Middle frontal gyrus (tissue), 1 donor: Measurements from ENCODE around the gene MOV10L1.

Source experiments
- DNase-seq: peaks from one replicate; pipeline ENCODE4 v3.0.0-alpha.2; 2015; ENCODE audit warnings: low spot score; ENCODE audit errors: extremely low spot score

The MOV10L1 gene

DNA sequence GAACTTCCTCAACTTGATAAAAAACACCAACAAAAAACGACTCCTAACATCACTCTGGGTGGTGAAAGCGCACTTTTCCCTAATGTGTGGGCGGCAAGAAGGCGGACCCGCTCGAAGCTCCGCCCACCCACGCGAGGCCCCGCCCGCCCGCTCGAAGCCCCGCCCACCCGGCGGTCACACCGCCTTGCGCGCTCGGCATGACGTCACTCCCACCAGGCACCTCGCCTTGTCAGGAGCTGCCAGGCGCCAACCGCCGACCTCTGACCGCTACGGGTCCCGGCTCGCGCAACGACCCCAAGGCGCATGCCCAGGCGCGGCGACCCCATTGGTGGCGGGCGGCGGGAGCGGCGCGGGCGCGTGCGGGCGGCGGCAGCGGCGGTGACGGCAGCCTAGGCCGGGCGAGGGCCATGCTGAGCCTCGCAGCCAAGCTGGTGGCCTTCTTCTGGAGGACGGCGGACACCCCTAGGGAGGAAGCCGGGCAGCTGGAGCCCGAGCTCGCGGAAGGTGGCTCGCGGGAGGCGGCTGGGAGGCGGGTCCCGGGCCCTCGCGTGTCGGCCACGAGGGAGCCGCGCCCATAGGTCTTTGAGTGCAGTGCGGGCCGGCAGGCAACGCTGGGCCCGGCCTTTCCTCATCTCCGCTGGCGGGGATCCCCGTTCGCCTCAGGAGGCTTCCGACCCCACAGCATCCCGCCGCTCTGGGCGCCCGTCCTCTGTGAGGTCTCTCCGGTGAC is at the start of gene MOV10L1:
Gene MOV10L1, plus strand, starts transcription at position 325 of the 730 bp plus-strand sequence. Its CDS starts 83 bp downstream, at position 408.
- DNase-seq, result no peak

DNA sequence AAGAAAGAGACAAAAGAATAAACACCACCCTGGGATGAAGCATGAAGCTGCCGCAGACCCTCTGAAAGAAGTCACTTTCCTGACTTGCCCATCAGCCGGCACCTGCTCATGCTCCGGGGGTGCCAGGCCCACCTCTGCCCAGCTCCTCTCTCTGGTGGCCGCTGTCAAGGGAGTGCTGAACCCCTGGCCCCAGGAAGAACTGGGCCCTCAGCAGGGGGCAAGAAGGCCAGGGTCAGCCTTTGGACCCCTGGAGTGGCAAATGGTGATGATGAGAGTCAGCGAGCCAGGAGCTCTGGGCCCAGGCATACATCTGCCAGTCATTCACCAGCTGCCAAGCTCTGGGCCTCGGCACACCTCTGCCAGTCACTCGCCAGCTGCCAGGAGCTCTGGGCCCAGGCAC is 49.1 kb upstream of the MOV10L1 start:
- DNase-seq, result no peak

- no peak for DNase-seq
These were observed 48.3 kb upstream of the MOV10L1 start for GRCh38 chr22:50041361-50042065.

- DNase-seq, result no peak
These were observed 45.2 kb upstream of the MOV10L1 start for GRCh38 chr22:50044485-50045118.

- DNase-seq, result no peak
These were observed 44.4 kb upstream of the MOV10L1 start for GRCh38 chr22:50045211-50046018.

GRCh38 chr22:50046019-50046415 is 43.8 kb upstream of the MOV10L1 start:
- no peak for DNase-seq

DNA sequence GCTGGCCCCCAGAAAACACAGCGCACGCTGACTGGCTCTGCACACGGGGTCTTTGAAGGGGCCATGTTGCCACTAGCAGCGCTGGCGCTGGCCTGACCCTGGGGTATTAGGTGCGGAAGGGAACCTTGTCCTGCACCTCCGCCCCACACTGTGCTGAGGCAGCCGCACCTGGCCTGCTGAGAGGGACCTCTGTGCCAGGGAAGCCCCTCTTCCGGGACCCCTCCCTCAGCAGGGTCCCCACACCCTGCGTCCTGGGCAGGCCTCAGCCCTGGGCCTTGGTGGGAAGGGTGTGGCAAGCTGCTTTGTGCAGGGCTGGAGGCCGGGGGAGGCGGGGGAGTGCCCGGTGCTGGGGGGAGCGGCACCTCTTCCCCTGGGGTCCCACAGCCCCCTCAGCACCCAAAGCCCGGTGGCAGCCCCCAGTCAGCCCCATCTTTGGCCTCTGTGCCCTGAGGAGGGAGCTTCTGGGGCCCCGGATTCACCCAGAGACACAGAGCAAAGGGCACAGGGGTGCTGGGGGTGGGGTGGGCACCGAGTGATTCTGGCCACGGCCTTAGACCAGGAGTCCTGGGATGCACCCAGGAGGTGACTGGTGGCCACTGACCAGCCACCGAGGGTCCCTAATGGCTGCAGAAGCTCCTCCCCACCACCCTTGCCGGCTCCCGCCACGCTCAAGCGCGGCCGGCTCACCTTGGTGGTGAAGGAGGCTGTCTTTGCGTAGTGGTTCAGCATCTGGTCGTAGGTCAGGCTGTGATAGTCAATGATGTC is 43.1 kb upstream of the MOV10L1 start:
- DNase-seq, result no peak

- DNase-seq, result no peak
These were observed 42.5 kb upstream of the MOV10L1 start for GRCh38 chr22:50047346-50047745.

GRCh38 chr22:50048061-50048765 is 41.6 kb upstream of the MOV10L1 start:
- DNase-seq, result no peak

- DNase-seq, result no peak
These were observed 41.0 kb upstream of the MOV10L1 start for GRCh38 chr22:50048836-50049235.

DNA sequence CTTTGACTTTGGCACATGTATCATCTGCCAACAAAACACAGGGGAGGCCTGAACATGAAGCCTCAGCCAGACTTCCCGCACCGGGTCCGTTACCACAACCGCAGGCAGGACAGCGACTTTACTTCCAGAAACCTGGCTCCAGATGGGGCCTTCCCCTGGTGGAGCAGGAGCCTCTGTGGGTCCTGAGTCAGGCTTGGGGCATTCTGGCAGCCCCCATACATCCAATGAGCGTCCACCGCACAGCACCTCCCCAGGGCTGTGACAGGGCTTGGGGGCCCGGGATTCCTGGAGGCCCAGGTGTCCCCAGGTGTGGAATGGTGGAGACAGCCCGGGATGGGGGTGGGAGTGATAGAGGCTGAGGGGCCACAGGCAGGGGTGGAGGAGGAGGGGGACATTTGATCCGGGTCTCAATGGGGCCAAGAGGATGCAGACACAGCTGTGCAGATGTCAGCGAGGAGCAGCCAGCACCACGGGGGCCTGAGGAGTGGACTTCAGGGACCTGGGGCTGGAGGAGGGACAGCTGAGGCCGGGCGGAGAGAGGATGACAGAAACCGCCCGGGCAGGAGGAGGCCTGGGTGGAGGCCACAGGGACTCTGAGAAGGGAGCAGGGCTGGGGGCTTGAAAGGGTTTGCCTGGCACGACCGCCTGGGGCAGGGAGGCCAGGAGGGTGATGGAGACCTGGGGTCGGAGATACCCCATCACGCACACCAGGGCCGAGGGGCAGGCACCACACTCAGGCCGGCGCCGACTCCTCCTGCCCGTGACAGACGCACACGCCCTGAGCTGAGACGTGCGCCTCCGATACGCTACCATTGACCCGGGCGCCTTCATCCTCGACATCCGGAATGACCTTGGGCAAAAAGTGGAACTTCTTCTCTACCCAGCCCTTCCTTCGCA is 40.3 kb upstream of the MOV10L1 start:
- DNase-seq, result no peak

GRCh38 chr22:50051930-50052329 is 37.9 kb upstream of the MOV10L1 start:
- DNase-seq, result no peak

GRCh38 chr22:50053861-50054260 is 35.9 kb upstream of the MOV10L1 start:
- no peak for DNase-seq

GRCh38 chr22:50056214-50056972 is 33.4 kb upstream of the MOV10L1 start:
- no peak for DNase-seq

- DNase-seq, result no peak
These were observed 32.3 kb upstream of the MOV10L1 start for GRCh38 chr22:50057278-50058060.

DNA sequence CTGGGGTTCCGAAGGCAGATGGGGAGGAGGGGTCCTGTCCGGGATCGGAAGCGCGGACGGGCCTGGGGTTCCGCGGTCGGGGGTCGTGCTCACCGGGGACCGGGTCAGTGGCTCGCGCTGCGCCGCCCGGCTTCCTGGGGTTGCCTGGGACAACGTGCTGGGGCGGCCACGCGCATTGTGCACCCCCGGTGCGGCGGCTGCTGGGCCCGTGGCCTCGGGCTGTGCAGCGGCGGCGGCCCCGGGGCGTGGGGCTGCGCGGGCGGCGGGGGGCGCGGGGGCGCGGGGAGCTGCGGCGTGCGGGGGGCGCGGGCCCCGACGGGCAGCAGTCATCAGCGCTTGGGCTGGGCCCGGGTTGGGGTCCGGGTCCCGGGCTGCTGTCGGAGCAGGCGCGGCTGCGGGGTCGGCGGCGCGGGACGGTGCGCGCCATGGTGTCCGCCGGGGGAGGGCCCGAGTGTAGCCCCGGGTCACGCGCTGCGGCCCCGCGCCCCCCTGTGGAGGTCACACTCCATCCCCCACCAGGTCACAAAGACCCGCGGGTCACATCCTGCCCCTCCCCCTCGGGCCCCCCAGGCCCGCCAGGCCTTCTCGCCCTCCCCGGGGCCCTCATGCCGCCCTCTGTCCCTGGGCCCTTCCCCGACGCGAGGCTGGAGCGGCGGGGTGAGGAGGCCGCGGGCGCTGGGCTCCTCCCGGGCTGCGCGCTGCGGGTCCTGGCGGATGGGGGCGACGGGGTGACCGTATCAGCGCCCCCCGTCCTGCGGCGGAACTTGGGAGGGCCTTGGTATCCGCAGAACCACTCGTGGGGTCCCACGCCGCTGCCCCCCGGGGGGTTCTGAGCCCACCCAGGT is 31.5 kb upstream of the MOV10L1 start, which contains the start of gene TTLL8:
Gene TTLL8, minus strand, starts transcription at position 238 of the 845 bp plus-strand sequence.
- no peak for DNase-seq
